ENCODE results near the gene QPCTL. TPM values are rescaled to one million over a fixed set of nuclear protein-coding genes. Genes with fewer than 3 reads are reported as not detected.

QPCTL gene
- polyA plus RNA-seq, 10 donors: 2.1 to 4.5 (median 3.4) TPM

Other genes starting within 250 kb of the QPCTL start
- 100 to 1,000 TPM in 3 of 10 donors, 10 to 100 TPM in 7; 12.7 to 590 (median 84.2) TPM for gene FOSB, start 224.7 kb upstream of the QPCTL start, polyA plus RNA-seq (ENCODE audit: insufficient read length in 10 of 10)
- 100 to 1,000 TPM in 9 of 10 donors, 10 to 100 TPM in 1; 74.9 to 142 (median 129) TPM for gene RTN2, start 195.6 kb upstream of the QPCTL start, polyA plus RNA-seq (ENCODE audit: insufficient read length in 10 of 10)
- gene PPM1N, start 194.2 kb upstream of the QPCTL start, polyA plus RNA-seq (ENCODE audit: insufficient read length in 10 of 10): 1 to 10 TPM in 3 of 10 donors, under 1 TPM in 7; 0.66 to 2.4 (median 0.77) TPM
- 10 to 100 TPM; 45.7 to 65.7 (median 55.6) TPM for gene VASP, start 185.2 kb upstream of the QPCTL start, polyA plus RNA-seq (ENCODE audit: insufficient read length in 10 of 10)
- gene OPA3, start 107.9 kb upstream of the QPCTL start, polyA plus RNA-seq (ENCODE audit: insufficient read length in 10 of 10): 1 to 10 TPM; 5.6 to 7.8 (median 6.3) TPM
- 1 to 10 TPM; 1.4 to 3.6 (median 2.6) TPM for gene GPR4, start 90.5 kb upstream of the QPCTL start, polyA plus RNA-seq (ENCODE audit: insufficient read length in 10 of 10)
- gene EML2, start 53.3 kb upstream of the QPCTL start, polyA plus RNA-seq (ENCODE audit: insufficient read length in 10 of 10): 10 to 100 TPM in 5 of 10 donors, 1 to 10 TPM in 5; 8.2 to 18.0 (median 10.1) TPM
- 1 to 10 TPM in 2 of 10 donors, under 1 TPM in 6, not detected in 2; 0.14 to 4.1 (median 0.48) TPM for gene GIPR, start 24.4 kb upstream of the QPCTL start, polyA plus RNA-seq (ENCODE audit: insufficient read length in 10 of 10)
- gene SNRPD2, start 713 bp upstream of the QPCTL start, polyA plus RNA-seq (ENCODE audit: insufficient read length in 10 of 10): 100 to 1,000 TPM; 206 to 339 (median 266) TPM
- gene FBXO46, start 38.2 kb downstream of the QPCTL start, polyA plus RNA-seq (ENCODE audit: insufficient read length in 10 of 10): 10 to 100 TPM in 6 of 10 donors, 1 to 10 TPM in 4; 8.3 to 15.3 (median 10.3) TPM
- under 1 TPM in 2 of 10 donors, not detected in 8; 0.09 to 0.14 TPM for gene MEIOSIN, start 40.8 kb downstream of the QPCTL start, polyA plus RNA-seq (ENCODE audit: insufficient read length in 10 of 10)
- 10 to 100 TPM; 11.3 to 23.2 (median 17.4) TPM for gene SIX5, start 76.6 kb downstream of the QPCTL start, polyA plus RNA-seq (ENCODE audit: insufficient read length in 10 of 10)
- gene DMPK, start 89.8 kb downstream of the QPCTL start, polyA plus RNA-seq (ENCODE audit: insufficient read length in 10 of 10): 100 to 1,000 TPM; 173 to 304 (median 270) TPM
- gene DMWD, start 100.2 kb downstream of the QPCTL start, polyA plus RNA-seq (ENCODE audit: insufficient read length in 10 of 10): 10 to 100 TPM; 31.8 to 47.7 (median 38.3) TPM
- not detected for gene RSPH6A, start 122.6 kb downstream of the QPCTL start, polyA plus RNA-seq (ENCODE audit: insufficient read length in 10 of 10)
- 10 to 100 TPM; 34.2 to 42.1 (median 35.2) TPM for gene SYMPK, start 170.5 kb downstream of the QPCTL start, polyA plus RNA-seq (ENCODE audit: insufficient read length in 10 of 10)
- gene FOXA3, start 171.7 kb downstream of the QPCTL start, polyA plus RNA-seq (ENCODE audit: insufficient read length in 10 of 10): not detected
- 10 to 100 TPM; 10.2 to 19.7 (median 13.3) TPM for gene IRF2BP1, start 193.5 kb downstream of the QPCTL start, polyA plus RNA-seq (ENCODE audit: insufficient read length in 10 of 10)
- 1 to 10 TPM; 2.8 to 4.4 (median 3.7) TPM for gene MYPOP, start 209.9 kb downstream of the QPCTL start, polyA plus RNA-seq (ENCODE audit: insufficient read length in 10 of 10)
- gene NANOS2, start 222.1 kb downstream of the QPCTL start, polyA plus RNA-seq (ENCODE audit: insufficient read length in 10 of 10): not detected